GM18508 (cell line): ENCODE measurements around the gene ZNF827.

Source experiments
- ATAC-seq: cut with Tn5 transposase; IDR thresholded peaks from one replicate; pipeline ENCODE4 v1.9.1; 2021; ENCODE audit warnings: moderate number of reproducible peaks; ENCODE audit not compliant: insufficient read depth, unreplicated experiment

The ZNF827 gene

GRCh38 chr4:145868637-145869409 lies 69.8 kb downstream of the ZNF827 start:
- ATAC-seq, result peak; percentile 64

DNA sequence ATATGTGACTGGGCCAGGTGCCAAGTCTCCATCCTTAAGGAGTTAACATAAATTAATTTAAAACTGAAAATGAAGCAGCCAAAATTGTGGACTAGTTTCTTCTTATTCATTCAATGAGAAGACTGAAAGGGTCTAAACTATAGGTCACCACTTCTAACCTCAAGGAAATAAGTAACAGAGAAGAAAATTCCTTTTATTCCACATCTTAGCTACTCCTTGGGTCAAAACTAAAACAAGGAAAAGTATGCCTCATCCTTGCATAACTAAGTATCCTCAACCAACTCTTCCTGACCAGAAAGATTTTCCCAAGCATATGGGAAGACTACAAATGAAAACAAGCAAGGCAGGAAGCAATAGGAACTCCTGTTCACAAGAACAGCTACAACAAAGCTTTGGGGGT lies 71.2 kb downstream of the ZNF827 start:
- no peak for ATAC-seq

DNA sequence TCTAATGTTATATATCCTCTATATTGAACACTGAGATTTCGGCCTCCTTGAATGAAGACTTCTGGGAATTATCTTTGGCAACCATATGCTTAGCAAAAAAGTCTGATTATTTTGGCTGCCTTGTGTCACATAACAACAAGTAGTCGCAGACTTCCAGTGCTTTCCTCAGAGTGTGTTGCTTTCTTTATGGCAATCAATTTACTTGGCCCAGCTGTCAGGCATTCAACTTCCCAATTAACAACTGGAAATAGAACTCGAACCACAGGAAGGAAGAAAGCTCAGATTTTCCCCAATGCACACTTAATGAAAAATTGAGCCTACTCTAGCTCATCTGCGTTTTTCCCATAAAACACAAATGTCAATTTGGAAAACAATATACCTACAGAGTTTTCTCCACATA lies 71.6 kb downstream of the ZNF827 start:
- ATAC-seq, result no peak

DNA sequence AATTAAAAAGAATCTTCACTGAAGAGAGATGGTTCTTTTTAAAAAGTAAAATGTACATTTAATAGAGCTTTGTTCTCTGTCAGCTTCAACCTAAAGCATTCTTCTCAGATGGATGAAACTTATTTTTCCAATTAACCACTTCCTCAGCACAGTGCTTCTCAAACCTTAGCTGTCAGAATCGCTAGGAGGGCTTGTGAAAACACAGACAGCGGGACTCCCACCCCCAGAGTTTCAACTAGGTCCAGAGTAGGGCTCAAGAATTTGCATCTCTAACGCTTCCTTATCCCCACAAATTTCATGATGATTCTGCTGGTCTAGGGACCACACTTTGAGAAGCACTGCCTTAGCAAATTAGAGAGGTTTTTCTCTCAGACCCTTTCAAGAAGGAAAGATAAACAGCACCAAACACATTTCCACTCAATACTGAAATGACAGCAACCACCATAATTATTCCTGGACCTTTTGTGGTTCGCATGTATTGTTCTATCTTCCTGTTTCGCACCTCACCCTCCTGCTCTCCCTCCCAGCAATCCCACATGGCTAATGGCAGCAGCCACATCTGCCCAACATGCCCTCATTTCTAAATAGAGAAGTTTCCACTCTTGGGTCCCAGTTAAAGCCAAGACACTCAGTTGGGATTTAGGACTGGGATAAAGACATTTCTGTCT lies 73.2 kb downstream of the ZNF827 start:
- ATAC-seq, result no peak

- no peak for ATAC-seq
Observed at GRCh38 chr4:145863191-145863590, 75.4 kb downstream of the ZNF827 start.

GRCh38 chr4:145861336-145862318 lies 77.0 kb downstream of the ZNF827 start:
- no peak for ATAC-seq

GRCh38 chr4:145860897-145861296 lies 77.7 kb downstream of the ZNF827 start:
- no peak for ATAC-seq

DNA sequence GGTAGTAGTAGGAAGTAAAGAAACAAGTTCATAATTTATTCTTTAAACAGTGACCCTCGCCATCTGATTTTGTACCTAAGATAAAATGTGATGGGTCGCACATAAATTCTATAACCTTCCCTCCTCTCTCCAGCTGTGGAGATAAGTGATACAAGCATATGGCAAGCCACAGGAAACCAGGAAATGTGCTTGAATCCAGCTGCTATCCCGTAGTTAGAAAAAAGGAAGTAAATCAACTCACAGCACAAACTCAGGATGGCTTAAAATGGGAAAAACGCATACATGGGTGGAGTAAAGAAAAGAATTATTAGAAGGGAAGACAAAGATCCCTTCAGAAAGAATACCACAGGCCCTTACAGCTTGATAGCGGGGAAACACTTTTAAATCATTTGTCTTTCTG lies 78.2 kb downstream of the ZNF827 start:
- no peak for ATAC-seq

GRCh38 chr4:145859926-145860325 lies 78.7 kb downstream of the ZNF827 start:
- no peak for ATAC-seq

- no peak for ATAC-seq
Observed at GRCh38 chr4:145859426-145859825, 79.2 kb downstream of the ZNF827 start.

DNA sequence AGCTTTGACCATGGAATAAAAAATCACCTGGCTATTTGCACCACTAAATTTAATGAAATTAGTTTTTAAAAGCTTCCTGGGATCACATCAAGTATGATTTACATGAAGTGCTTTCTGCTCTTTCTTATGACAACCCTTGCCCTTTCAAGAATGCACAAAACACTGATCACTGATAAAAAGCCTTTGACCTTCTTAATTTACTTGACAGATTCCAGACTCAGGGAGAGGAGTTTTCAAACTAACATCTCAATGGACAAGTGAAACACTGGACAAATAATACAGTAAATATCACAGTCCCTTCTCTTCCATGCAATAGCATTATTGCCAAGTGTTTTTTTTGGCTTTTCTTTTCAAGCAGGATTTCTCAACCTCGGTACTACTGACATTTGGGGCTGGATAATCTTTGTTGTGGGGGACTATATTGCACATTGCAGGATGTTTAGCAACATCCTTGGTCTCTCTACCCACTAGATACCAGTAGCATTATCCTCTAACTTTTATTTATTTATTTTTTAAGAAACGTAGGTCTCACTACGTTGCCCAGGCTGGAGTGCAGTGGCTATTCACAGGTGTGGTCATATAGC lies 86.3 kb downstream of the ZNF827 start:
- ATAC-seq, result no peak

- ATAC-seq, result no peak
Observed at GRCh38 chr4:145851511-145852201, 87.0 kb downstream of the ZNF827 start.

GRCh38 chr4:145847764-145848163 lies 90.9 kb downstream of the ZNF827 start:
- no peak for ATAC-seq

- ATAC-seq, result no peak
Observed at GRCh38 chr4:145845118-145845517, 93.5 kb downstream of the ZNF827 start.

DNA sequence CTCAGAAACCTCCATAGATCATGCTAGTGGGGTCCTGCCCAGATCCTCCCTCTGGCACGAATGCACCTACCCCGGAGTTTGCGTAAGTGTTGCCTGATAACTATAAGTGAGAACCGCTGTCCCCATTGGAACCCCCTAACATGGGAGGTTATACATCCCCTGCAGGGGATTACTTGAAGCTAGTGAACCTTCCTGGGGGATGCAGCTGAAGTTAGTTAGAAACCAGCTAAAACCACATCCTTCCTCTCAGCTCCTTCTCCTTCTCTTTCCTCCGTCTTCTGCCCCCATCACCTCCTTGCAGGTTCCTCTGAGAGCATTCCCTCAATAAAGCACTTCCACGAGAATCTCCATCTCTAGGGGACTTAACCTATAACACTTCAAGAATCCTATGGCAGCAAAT lies 95.0 kb downstream of the ZNF827 start:
- ATAC-seq, result no peak

DNA sequence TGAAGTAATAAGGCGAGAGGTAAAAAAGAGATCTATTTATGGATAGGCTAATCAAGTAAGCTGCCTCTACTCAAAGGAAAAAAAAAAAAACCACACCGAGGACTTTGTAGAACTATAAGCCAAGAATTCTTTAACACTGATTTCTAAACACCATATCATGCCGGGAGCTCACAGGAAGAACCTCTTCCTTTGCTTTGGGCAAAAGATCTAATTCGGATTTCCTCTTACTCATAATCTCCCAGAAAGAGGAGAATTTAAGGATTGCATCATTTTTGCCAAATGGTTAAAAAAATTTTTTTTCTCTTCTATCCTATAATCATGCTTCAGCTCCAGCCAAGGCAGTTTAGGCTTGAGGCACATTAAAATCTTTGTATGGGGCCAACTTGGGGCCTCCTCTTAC lies 95.5 kb downstream of the ZNF827 start:
- no peak for ATAC-seq

DNA sequence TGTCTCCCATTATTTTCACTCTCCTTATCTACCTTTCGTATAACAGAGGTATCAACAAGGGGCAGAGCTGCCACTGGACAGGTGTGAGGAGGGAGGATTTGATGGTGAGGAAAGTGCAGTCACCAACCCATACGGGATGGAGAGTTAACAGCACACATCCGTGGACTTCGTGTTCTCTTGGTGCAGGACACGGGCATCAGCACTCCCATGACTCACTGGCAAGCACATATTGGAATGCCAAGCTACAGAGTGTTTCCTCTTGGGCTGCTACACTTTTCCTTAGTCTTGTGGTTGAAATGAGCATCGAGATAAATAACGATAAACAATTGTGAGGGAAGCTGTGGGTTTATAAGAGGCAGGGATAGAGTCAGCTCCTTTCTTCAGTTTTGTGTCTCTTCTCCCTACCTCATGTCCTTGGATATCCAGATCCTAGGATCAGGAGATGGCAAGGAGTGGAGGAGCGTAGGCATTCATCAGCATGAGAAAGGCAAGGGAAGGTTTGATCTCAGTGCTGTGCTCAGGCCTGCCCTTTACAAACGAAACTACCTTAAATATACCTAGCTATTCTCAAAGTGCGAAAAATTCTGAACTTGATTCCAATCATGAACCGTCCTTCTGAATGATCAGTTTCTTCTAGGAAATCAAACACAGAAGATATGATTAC lies 96.3 kb downstream of the ZNF827 start:
- ATAC-seq, result no peak

GRCh38 chr4:145840801-145841200 lies 97.8 kb downstream of the ZNF827 start:
- ATAC-seq, result no peak

GRCh38 chr4:145840162-145840768 lies 98.4 kb downstream of the ZNF827 start:
- no peak for ATAC-seq
